ENCODE data around the gene SORCS2. TPM values are rescaled to one million over a fixed set of nuclear protein-coding genes. Genes with fewer than 3 reads are reported as not detected.

The SORCS2 gene
- total RNA-seq, 1 donor from 2014 or later, result 5.2 TPM

GRCh38 chr4:7684294-7684693 lies 492.0 kb downstream of the SORCS2 start:
- Mint-ChIP-seq H3K27ac (no peak overlapping the region), H3K4me1 (peaks cover 4% of the 10 kb centered on the region), H3K36me3 (peaks cover 14% of the 10 kb centered on the region), H3K27me3 (ENCODE audit: insufficient read depth, low read depth) (no peaks in the 10 kb centered on the region), H3K9me3 (peaks cover 12% of the 10 kb centered on the region), H3K4me3 (no peak overlapping the region)
- DNase-seq (ENCODE audit: low spot score), result no peak
- Histone ChIP-seq H3K36me3 (no peaks in the 10 kb centered on the region), H3F3A (ENCODE audit: low read depth) (no peaks in the 10 kb centered on the region), H3K9me3 (ENCODE audit: low read depth) (no peaks in the 10 kb centered on the region), H3K27ac (no peak overlapping the region), H3K9ac (no peak overlapping the region), H3K27me3 (no peaks in the 10 kb centered on the region), H3K4me1 (no peaks in the 10 kb centered on the region), H3K79me2 (ENCODE audit: low read depth) (no peaks in the 10 kb centered on the region), H2AFZ (replicated peaks) (no peak overlapping the region), H4K20me1 (ENCODE audit: low read depth) (no peaks in the 10 kb centered on the region), H3K4me3 (no peak overlapping the region), H3K4me2 (no peak overlapping the region)
- TF ChIP-seq EZH2 (IDR thresholded peaks at IDR 0.05) (no peak), CTCF (IDR thresholded peaks at IDR 0.05) (no peak), EZH2phosphoT487 (IDR thresholded peaks at IDR 0.05) (no peak)

- no peak overlapping the region for H3K4me2 ChIP-seq
Measured at GRCh38 chr4:7686070-7686870, 493.9 kb downstream of the SORCS2 start.

GRCh38 chr4:7687006-7687405 lies 494.7 kb downstream of the SORCS2 start:
- no peaks in the 10 kb centered on the region for H4K20me1 ChIP-seq (ENCODE audit: low read depth)
- Mint-ChIP-seq H3K36me3 (peaks cover 14% of the 10 kb centered on the region), H3K9me3 (peaks cover 9% of the 10 kb centered on the region), H3K4me1 (peaks cover 3% of the 10 kb centered on the region), H3K4me3 (no peak overlapping the region), H3K27ac (peak overlapping the region; percentile 28), H3K27me3 (ENCODE audit: insufficient read depth, low read depth) (no peaks in the 10 kb centered on the region)
- H3K4me3 ChIP-seq, result no peak overlapping the region
- H3K36me3 ChIP-seq, result no peaks in the 10 kb centered on the region
- H3K79me2 ChIP-seq (ENCODE audit: low read depth), result no peaks in the 10 kb centered on the region
- no peaks in the 10 kb centered on the region for H3F3A ChIP-seq (ENCODE audit: low read depth)
- no peak overlapping the region for H3K9ac ChIP-seq
- no peaks in the 10 kb centered on the region for H3K4me1 ChIP-seq
- no peak overlapping the region for H3K4me2 ChIP-seq
- H2AFZ ChIP-seq (replicated peaks), result no peak overlapping the region
- H3K9me3 ChIP-seq (ENCODE audit: low read depth), result no peaks in the 10 kb centered on the region
- TF ChIP-seq EZH2 (IDR thresholded peaks at IDR 0.05), result no peak
- TF ChIP-seq CTCF (IDR thresholded peaks at IDR 0.05), result no peak
- TF ChIP-seq EZH2phosphoT487 (IDR thresholded peaks at IDR 0.05), result no peak
- H3K27ac ChIP-seq, result no peak overlapping the region
- H3K27me3 ChIP-seq, result no peaks in the 10 kb centered on the region
- no peak for DNase-seq (ENCODE audit: low spot score)

More at GRCh38 chr4:7686070-7686870, 493.9 kb downstream of the SORCS2 start:
- Histone ChIP-seq H3F3A (ENCODE audit: low read depth) (no peaks in the 10 kb centered on the region), H3K27me3 (no peaks in the 10 kb centered on the region), H3K9me3 (ENCODE audit: low read depth) (no peaks in the 10 kb centered on the region), H3K36me3 (no peaks in the 10 kb centered on the region), H4K20me1 (ENCODE audit: low read depth) (no peaks in the 10 kb centered on the region), H3K4me3 (no peak overlapping the region), H3K79me2 (ENCODE audit: low read depth) (no peaks in the 10 kb centered on the region), H3K27ac (no peak overlapping the region), H3K4me1 (no peaks in the 10 kb centered on the region), H2AFZ (replicated peaks) (no peak overlapping the region), H3K9ac (no peak overlapping the region)
- Mint-ChIP-seq H3K36me3 (peaks cover 14% of the 10 kb centered on the region), H3K9me3 (peaks cover 9% of the 10 kb centered on the region), H3K4me3 (no peak overlapping the region), H3K4me1 (peaks cover 3% of the 10 kb centered on the region), H3K27ac (no peak overlapping the region), H3K27me3 (ENCODE audit: insufficient read depth, low read depth) (no peaks in the 10 kb centered on the region)
- DNase-seq (ENCODE audit: low spot score), result no peak
- TF ChIP-seq CTCF (IDR thresholded peaks at IDR 0.05) (no peak), EZH2 (IDR thresholded peaks at IDR 0.05) (no peak)

Measured in neural progenitor cell (in vitro differentiated cells).